DND-41 (cell line): ENCODE measurements around the gene RNF186.

ENCODE experiments used
- CTCF ChIP-seq: IDR thresholded peaks from 2 replicates; pipeline ENCODE4 v1.5.1; 2012; ENCODE audit warnings: borderline replicate concordance, low read length, moderate library complexity, mild to moderate bottlenecking; ENCODE audit not compliant: poor library complexity, severe bottlenecking; ENCODE audit errors: extremely low read depth
- EZH2 ChIP-seq: IDR thresholded peaks from 3 replicates; pipeline ENCODE4 v1.6.1; 2012; ENCODE audit warnings: borderline replicate concordance, low read depth, mild to moderate bottlenecking, moderate library complexity, low read length, inconsistent platforms; ENCODE audit not compliant: severe bottlenecking

DNA sequence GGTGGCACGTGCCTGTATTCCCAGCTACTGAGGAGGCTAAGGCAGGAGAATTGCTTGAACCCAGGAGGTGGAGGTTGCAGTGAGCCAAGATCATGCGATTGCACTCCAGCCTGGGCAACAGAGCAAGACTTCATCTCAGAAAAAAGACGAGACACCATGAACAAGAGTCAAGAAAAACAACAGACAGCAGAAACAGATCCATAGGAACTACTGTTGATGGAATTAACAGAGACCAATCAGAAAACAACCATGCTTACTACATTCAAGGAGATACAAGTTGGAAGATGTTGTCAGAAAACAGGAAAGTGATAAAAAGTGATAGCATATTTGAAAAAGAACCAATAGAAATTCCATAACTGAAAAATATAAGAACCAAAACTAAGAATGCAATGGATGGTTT is 47.9 kb upstream of the RNF186 start:
- TF ChIP-seq CTCF (no peak), EZH2 (no peak)
